HCT116 (cell line): Measurements from ENCODE around the gene MRPL41. TPM values are rescaled to one million over a fixed set of nuclear protein-coding genes. Genes with fewer than 3 reads are reported as not detected.

ENCODE experiments used
- ATAC-seq: fragments of 200-7000 bp; cut with Tn5 transposase; 2 replicates; pipeline ENCODE4 v1.9.1; 2020; ENCODE audit warnings: mild to moderate bottlenecking, moderate library complexity
- BruUV-seq: library from RNA; stranded (reverse); fragments of 400-500 nt; replicated peaks from 2 replicates; lab custom pipeline; 2021; lab: Mats Ljungman, UMichigan
- CTCF ChIA-PET: fragments of 300-600 bp; sonication (Branson Sonifier 250); formaldehyde crosslinking; loops from one replicate; lab custom pipeline; 2021; ENCODE audit warnings: antibody characterized with exemption; lab: Charles Lee
- POLR2A ChIA-PET: fragments of 300-600, 350-600 bp; sonication (Branson Sonifier 250); formaldehyde crosslinking; loops from one replicate; lab custom pipeline; 2021; ENCODE audit warnings: antibody characterized with exemption; lab: Charles Lee
- RAD21 ChIA-PET, 2 experiments: fragments of 300-600 bp; sonication (Branson Sonifier 250); formaldehyde crosslinking; loops; one replicate each; lab custom pipeline; 2023; ENCODE audit warnings: low total read pairs in 2 of 2; ENCODE audit not compliant: uncharacterized antibody in 2 of 2, unreplicated experiment in 2 of 2, low non-redundant PET in 1 of 2; lab: Charles Lee
- DNase-seq: peaks from one replicate; pipeline ENCODE4 v3.0.0-alpha.2; 2010; ENCODE audit warnings: low read depth, low spot score
- H2AFZ ChIP-seq: fragments of 200-600 bp; shearing (Covaris generic), sonication (generic); 2 replicates; pipeline ENCODE4 v1.6.1; 2017; ENCODE audit warnings: low read depth, mixed run types, mixed read lengths, antibody characterized with exemption, low read length; ENCODE audit not compliant: poor library complexity, severe bottlenecking
- H3K27ac ChIP-seq: 2 replicates; pipeline ENCODE4 v1.5.1; 2012; ENCODE audit warnings: low read depth, low read length
- H3K27me3 ChIP-seq: fragments of 200-600 bp; sonication (generic); 2 replicates; pipeline ENCODE4 v1.6.1; 2016; ENCODE audit warnings: mixed run types, low read length, mixed read lengths; ENCODE audit not compliant: insufficient read depth
- H3K36me3 ChIP-seq, 2 experiments: fragments of 200-500 bp in 1 of 2; fragments of 200-600 bp in 1 of 2; sonication (Bioruptor generic) in 1 of 2; sonication (generic) in 1 of 2; 2 replicates each; pipeline versions ENCODE4 v1.5.1 to v1.6.1; 2014 to 2016; ENCODE audit warnings: low read length in 2 of 2, inconsistent platforms in 1 of 2, mixed read lengths in 1 of 2, mixed run types in 1 of 2; ENCODE audit not compliant: insufficient read depth in 2 of 2, control insufficient read depth in 1 of 2
- H3K4me1 ChIP-seq, 2 experiments: fragments of 200-600 bp in 1 of 2; sonication (generic) in 1 of 2; 2 replicates each; pipeline versions ENCODE4 v1.5.1 to v1.6.1; 2012 to 2017; ENCODE audit warnings: low read length in 2 of 2, inconsistent platforms in 1 of 2, mild to moderate bottlenecking in 1 of 2, mixed read lengths in 1 of 2, mixed run types in 1 of 2, moderate library complexity in 1 of 2; ENCODE audit not compliant: insufficient read depth in 2 of 2, control insufficient read depth in 1 of 2
- H3K4me2 ChIP-seq: fragments of 200-600 bp; sonication (generic); 2 replicates; pipeline ENCODE4 v1.6.1; 2017; ENCODE audit warnings: mixed run types, low read length, mixed read lengths
- H3K4me3 ChIP-seq, 2 experiments: fragments of 200-600 bp in 1 of 2; sonication (generic) in 1 of 2; replicated peaks in 1 of 2; 2 replicates each; pipeline ENCODE4 v1.5.1; 2011 to 2016; ENCODE audit warnings: low read length in 2 of 2, control low read depth in 1 of 2, low read depth in 1 of 2, mild to moderate bottlenecking in 1 of 2, mixed read lengths in 1 of 2, mixed run types in 1 of 2
- H3K79me2 ChIP-seq: fragments of 200-600 bp; sonication (generic); 2 replicates; pipeline ENCODE4 v1.6.1; 2017; ENCODE audit warnings: mild to moderate bottlenecking, mixed run types, low read length, moderate library complexity, mixed read lengths; ENCODE audit not compliant: insufficient read depth
- H3K9ac ChIP-seq: fragments of 200-600 bp; sonication (generic); 2 replicates; pipeline ENCODE4 v1.6.1; 2016; ENCODE audit warnings: low read length, mixed read lengths
- H3K9me2 ChIP-seq: fragments of 200-600 bp; sonication (generic), shearing (Covaris generic); 2 replicates; pipeline ENCODE4 v1.6.1; 2017; ENCODE audit warnings: mixed run types, mild to moderate bottlenecking, moderate library complexity; ENCODE audit not compliant: insufficient read depth
- H3K9me3 ChIP-seq, 2 experiments: fragments of 200-500 bp in 1 of 2; fragments of 200-600 bp in 1 of 2; sonication (Bioruptor generic) in 1 of 2; sonication (generic) in 1 of 2; 2 replicates each; pipeline ENCODE4 v1.6.1; 2014 to 2017; ENCODE audit warnings: low read length in 2 of 2, mixed read lengths in 2 of 2, inconsistent platforms in 1 of 2, low read depth in 1 of 2, mild to moderate bottlenecking in 1 of 2, mixed run types in 1 of 2, moderate library complexity in 1 of 2; ENCODE audit not compliant: control insufficient read depth in 1 of 2, insufficient read depth in 1 of 2
- H4K20me1 ChIP-seq: fragments of 200-600 bp; sonication (generic), shearing (Covaris generic); 2 replicates; pipeline ENCODE4 v1.6.1; 2017; ENCODE audit warnings: mixed run types, mild to moderate bottlenecking, moderate library complexity; ENCODE audit not compliant: insufficient read depth
- ATF3 ChIP-seq: IDR thresholded peaks from 2 replicates; pipeline ENCODE4 v1.6.1; 2012
- CBX3 ChIP-seq: IDR thresholded peaks from 2 replicates; pipeline ENCODE4 v1.6.1; 2012; ENCODE audit warnings: low read depth
- CEBPB ChIP-seq: IDR thresholded peaks from 2 replicates; pipeline ENCODE4 v1.6.1; 2012; ENCODE audit warnings: low read depth
- EGR1 ChIP-seq: IDR thresholded peaks from 2 replicates; pipeline ENCODE4 v1.6.1; 2012; ENCODE audit warnings: low read depth
- EZH2 ChIP-seq: fragments of 200-600 bp; sonication (generic); IDR thresholded peaks from 2 replicates; pipeline ENCODE4 v1.6.1; 2017; ENCODE audit warnings: antibody characterized with exemption, mixed run types
- FOSL1 ChIP-seq: IDR thresholded peaks from 2 replicates; pipeline ENCODE4 v1.6.1; 2012; ENCODE audit warnings: low read depth
- JUND ChIP-seq: IDR thresholded peaks from 2 replicates; pipeline ENCODE4 v1.6.1; 2012
- POLR2AphosphoS5 ChIP-seq: IDR thresholded peaks from 2 replicates; pipeline ENCODE4 v1.6.1; 2011; ENCODE audit warnings: mild to moderate bottlenecking, low read depth, low read length, moderate library complexity
- RAD21 ChIP-seq: IDR thresholded peaks from 2 replicates; pipeline ENCODE4 v1.6.1; 2012; ENCODE audit warnings: low read depth, mild to moderate bottlenecking
- SIN3A ChIP-seq: IDR thresholded peaks from 2 replicates; pipeline ENCODE4 v1.6.1; 2012; ENCODE audit warnings: low read depth
- SP1 ChIP-seq: IDR thresholded peaks from 2 replicates; pipeline ENCODE4 v1.6.1; 2012; ENCODE audit warnings: low read depth
- SRF ChIP-seq: IDR thresholded peaks from 2 replicates; pipeline ENCODE4 v1.6.1; 2012; ENCODE audit warnings: low read depth
- ZBTB33 ChIP-seq: IDR thresholded peaks from 2 replicates; pipeline ENCODE4 v1.6.1; 2011; ENCODE audit warnings: mild to moderate bottlenecking, low read length, moderate library complexity; ENCODE audit not compliant: insufficient replicate concordance; ENCODE audit errors: extremely low read depth
- ZFX ChIP-seq: fragments of 450-650 bp; IDR thresholded peaks from 2 replicates; pipeline ENCODE4 v1.6.1; 2017
- intact Hi-C: fragments of 100-400 bp; cut with micrococcal nuclease; formaldehyde crosslinking; loops from 2 replicates; pipeline ENCODE4 v1.10.0; 2022
- total RNA-seq: library from RNA; stranded (reverse); gene quantifications from one replicate; pipeline ENCODE4 v1.2.1, GENCODE V29; 2021; ENCODE audit not compliant: unreplicated experiment
- TF ChIP-seq, protein P1 (sequence below), 3 experiments: fragments of 200-600 bp in 1 of 3; sonication (generic) in 1 of 3; IDR thresholded peaks in 2 of 3; conservative IDR thresholded peaks in 1 of 3; 2 replicates each; pipeline ENCODE4 v1.5.1; 2012 to 2017; ENCODE audit warnings: low read depth in 2 of 3, low read length in 2 of 3, antibody characterized with exemption in 1 of 3, borderline replicate concordance in 1 of 3, control low read depth in 1 of 3, mild to moderate bottlenecking in 1 of 3, mixed read lengths in 1 of 3, mixed run types in 1 of 3, moderate library complexity in 1 of 3; ENCODE audit not compliant: insufficient read depth in 1 of 3

MRPL41 gene
- total RNA-seq, 1 experiment from 2014 or later, result 69.5 TPM

DNA sequence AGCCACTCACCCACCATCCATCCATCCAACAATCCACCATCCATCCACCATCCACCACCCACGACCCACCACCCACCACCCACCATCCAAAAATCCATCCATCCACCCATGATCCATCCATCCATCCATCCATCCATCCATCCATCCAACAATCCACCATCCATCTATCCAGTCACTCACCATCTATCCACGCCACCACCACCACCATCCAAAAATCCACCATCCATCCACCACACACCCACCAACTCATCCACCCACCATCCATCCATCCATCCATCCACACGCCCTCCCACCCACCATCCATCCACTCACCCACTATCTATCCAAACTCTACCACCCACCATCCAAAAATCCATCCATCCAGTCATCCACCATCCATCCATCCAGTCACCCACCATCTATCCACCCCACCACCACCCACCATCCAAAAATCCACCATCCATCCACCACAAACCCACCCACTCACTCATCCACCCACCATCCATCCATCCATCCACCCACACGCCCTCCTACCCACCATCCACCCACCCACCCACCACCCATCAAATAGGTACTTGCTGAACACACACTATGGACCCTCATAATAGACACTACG lies 18.0 kb downstream of the MRPL41 start:
- no peak overlapping the region for H3K4me3 ChIP-seq
- RAD21 ChIA-PET, result no interaction called here
- DNase-seq, result no peak
- POLR2A ChIA-PET, result no interaction called here
- H3K27ac ChIP-seq, result no peak overlapping the region
- no peaks in the 10 kb centered on the region for H3K4me1 ChIP-seq
- no TSS peak for BruUV-seq
- no peaks in the 10 kb centered on the region for H4K20me1 ChIP-seq
- TF ChIP-seq JUND (no peak), CBX3 (no peak)
- CTCF ChIA-PET, result no interaction called here
- H3K9me2 ChIP-seq, result no peaks in the 10 kb centered on the region
- no peak for ATAC-seq
- intact Hi-C loops, result no loop called here
- no peak overlapping the region for H2AFZ ChIP-seq
- no peaks in the 10 kb centered on the region for H3K27me3 ChIP-seq
- H3K9me3 ChIP-seq, result no peaks in the 10 kb centered on the region
- no peak overlapping the region for H3K9ac ChIP-seq
- peaks cover 17 to 30% of the 10 kb centered on the region in 2 experiments; a peak in 3 of 4 replicates for H3K36me3 ChIP-seq
- no peak overlapping the region for H3K4me2 ChIP-seq
- peaks cover 35% of the 10 kb centered on the region for H3K79me2 ChIP-seq

DNA sequence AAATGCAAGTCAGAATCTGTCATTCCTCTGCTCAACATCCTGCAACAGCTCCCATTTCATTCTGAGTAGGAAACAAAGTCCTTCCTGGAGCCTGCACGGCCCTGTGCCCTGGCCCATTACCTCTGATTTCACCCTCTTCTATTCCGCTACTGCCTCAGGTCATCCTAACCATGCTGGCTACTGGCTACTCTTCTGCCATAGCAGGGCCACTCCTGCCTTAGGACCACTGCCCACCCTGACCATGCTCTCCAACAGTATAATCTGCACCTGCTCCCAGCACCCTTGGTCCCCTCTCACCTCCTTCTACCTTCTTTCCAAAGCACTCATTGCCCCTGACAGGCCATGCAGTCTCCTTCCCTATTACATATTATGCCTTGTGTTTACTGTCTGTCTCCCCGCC lies 18.9 kb downstream of the MRPL41 start:
- no peaks in the 10 kb centered on the region for H3K4me1 ChIP-seq
- no peak for DNase-seq
- H4K20me1 ChIP-seq, result no peaks in the 10 kb centered on the region
- ChIA-PET CTCF (no interaction called here), POLR2A (no interaction called here), RAD21 (no interaction called here)
- H3K4me3 ChIP-seq, result no peak overlapping the region
- no peak overlapping the region for H3K27ac ChIP-seq
- no peaks in the 10 kb centered on the region for H3K27me3 ChIP-seq
- no peak for ATAC-seq
- BruUV-seq, result no TSS peak
- H3K9me3 ChIP-seq, result no peaks in the 10 kb centered on the region
- H3K79me2 ChIP-seq, result peaks cover 43% of the 10 kb centered on the region
- intact Hi-C loops, result no loop called here
- H3K36me3 ChIP-seq, result peaks cover 19 to 38% of the 10 kb centered on the region in 2 experiments
- H3K9me2 ChIP-seq, result no peaks in the 10 kb centered on the region
- no peak overlapping the region for H3K4me2 ChIP-seq
- TF ChIP-seq SP1, result no peak
- TF ChIP-seq RAD21, result no peak
- no peak for TF ChIP-seq SIN3A
- no peak for TF ChIP-seq FOSL1
- no peak for TF ChIP-seq ZBTB33
- TF ChIP-seq EZH2, result no peak
- TF ChIP-seq, protein P1, sequence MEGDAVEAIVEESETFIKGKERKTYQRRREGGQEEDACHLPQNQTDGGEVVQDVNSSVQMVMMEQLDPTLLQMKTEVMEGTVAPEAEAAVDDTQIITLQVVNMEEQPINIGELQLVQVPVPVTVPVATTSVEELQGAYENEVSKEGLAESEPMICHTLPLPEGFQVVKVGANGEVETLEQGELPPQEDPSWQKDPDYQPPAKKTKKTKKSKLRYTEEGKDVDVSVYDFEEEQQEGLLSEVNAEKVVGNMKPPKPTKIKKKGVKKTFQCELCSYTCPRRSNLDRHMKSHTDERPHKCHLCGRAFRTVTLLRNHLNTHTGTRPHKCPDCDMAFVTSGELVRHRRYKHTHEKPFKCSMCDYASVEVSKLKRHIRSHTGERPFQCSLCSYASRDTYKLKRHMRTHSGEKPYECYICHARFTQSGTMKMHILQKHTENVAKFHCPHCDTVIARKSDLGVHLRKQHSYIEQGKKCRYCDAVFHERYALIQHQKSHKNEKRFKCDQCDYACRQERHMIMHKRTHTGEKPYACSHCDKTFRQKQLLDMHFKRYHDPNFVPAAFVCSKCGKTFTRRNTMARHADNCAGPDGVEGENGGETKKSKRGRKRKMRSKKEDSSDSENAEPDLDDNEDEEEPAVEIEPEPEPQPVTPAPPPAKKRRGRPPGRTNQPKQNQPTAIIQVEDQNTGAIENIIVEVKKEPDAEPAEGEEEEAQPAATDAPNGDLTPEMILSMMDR (IDR thresholded peaks at IDR 0.05 in 2 of 3, conservative IDR thresholded peaks at IDR 0.05 in 1 of 3; ENCODE audit: borderline replicate concordance in 1 of 3, insufficient read depth in 1 of 3, low read depth in 2 of 3, low read length in 2 of 3), result no peak
- no peak for TF ChIP-seq CEBPB
- TF ChIP-seq EGR1, result no peak
- TF ChIP-seq CBX3, result no peak
- TF ChIP-seq ATF3, result no peak
- TF ChIP-seq JUND, result no peak
- no peak for TF ChIP-seq SRF
- TF ChIP-seq POLR2AphosphoS5, result no peak
- TF ChIP-seq ZFX, result no peak
- H2AFZ ChIP-seq, result no peak overlapping the region
- no peak overlapping the region for H3K9ac ChIP-seq
